ENCODE data around the gene PEX1. TPM values are rescaled to one million over a fixed set of nuclear protein-coding genes. Genes with fewer than 3 reads are reported as not detected.
A peak's percentile ranks its signal among the peaks of the same experiment; 100 is the strongest.

The PEX1 gene
- total and polyA plus RNA-seq, 2 of the 13 experiments (the other 11 are each of a cell fraction or from before 2014, with no cell fraction given), result 16.6 to 22.4 TPM

DNA sequence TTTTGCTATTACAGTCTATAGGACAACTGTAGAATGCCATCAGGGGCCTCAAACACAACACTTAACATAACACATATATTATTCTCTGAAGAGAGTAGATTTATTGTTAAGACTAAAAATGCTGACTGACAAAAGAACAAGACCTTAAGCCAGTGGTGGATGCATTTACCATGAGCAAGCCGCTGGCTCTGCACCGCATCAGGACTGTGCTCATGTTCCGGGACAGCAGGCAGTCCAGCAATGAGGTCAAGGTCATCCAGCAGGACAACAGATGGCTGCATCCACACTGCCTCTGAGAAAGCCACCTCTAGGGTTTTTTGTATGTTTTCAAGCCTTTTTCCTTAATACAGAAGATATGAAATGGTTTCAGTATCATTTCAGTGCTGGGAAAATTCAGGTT, 23.8 kb downstream of the PEX1 start (continued):
- TF ChIP-seq, protein P1, sequence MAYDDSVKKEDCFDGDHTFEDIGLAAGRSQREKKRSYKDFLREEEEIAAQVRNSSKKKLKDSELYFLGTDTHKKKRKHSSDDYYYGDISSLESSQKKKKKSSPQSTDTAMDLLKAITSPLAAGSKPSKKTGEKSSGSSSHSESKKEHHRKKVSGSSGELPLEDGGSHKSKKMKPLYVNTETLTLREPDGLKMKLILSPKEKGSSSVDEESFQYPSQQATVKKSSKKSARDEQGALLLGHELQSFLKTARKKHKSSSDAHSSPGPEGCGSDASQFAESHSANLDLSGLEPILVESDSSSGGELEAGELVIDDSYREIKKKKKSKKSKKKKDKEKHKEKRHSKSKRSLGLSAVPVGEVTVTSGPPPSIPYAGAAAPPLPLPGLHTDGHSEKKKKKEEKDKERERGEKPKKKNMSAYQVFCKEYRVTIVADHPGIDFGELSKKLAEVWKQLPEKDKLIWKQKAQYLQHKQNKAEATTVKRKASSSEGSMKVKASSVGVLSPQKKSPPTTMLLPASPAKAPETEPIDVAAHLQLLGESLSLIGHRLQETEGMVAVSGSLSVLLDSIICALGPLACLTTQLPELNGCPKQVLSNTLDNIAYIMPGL (CRISPR knock-in tag; IDR thresholded peaks at IDR 0.05; ENCODE audit: borderline replicate concordance in 1 of 2, low read depth in 1 of 2), result no peak
- TF ChIP-seq RXRB (CRISPR knock-in tag; IDR thresholded peaks at IDR 0.05; ENCODE audit: borderline replicate concordance) (peak; percentile 72), NR2C2 (CRISPR knock-in tag; IDR thresholded peaks at IDR 0.05; ENCODE audit: borderline replicate concordance) (peak; percentile 44; the same call in 1 of the 2 replicates), ZNF3 (CRISPR knock-in tag; IDR thresholded peaks at IDR 0.05) (no peak), RARA (CRISPR knock-in tag; IDR thresholded peaks at IDR 0.05) (peak; percentile 52; the same call in 1 of the 2 replicates), AKNA (CRISPR knock-in tag; IDR thresholded peaks at IDR 0.05; ENCODE audit: borderline replicate concordance) (no peak), HMGA1 (CRISPR knock-in tag; conservative IDR thresholded peaks at IDR 0.05) (no peak), NFE2L2 (IDR thresholded peaks at IDR 0.05; ENCODE audit: low read length) (no peak), ZNF510 (CRISPR knock-in tag; IDR thresholded peaks at IDR 0.05; ENCODE audit: low read depth) (no peak), ZNF547 (CRISPR knock-in tag; IDR thresholded peaks at IDR 0.05) (no peak), SNRNP70 (IDR thresholded peaks at IDR 0.05; ENCODE audit: low read depth, low read length) (no peak), HOXA9 (CRISPR knock-in tag; IDR thresholded peaks at IDR 0.05; ENCODE audit: borderline replicate concordance) (no peak), ZNF546 (CRISPR knock-in tag; conservative IDR thresholded peaks at IDR 0.05) (no peak), NFATC3 (CRISPR knock-in tag; IDR thresholded peaks at IDR 0.05) (no peak), DDIT3 (CRISPR knock-in tag; IDR thresholded peaks at IDR 0.05) (no peak), KLF15 (CRISPR knock-in tag; IDR thresholded peaks at IDR 0.05; ENCODE audit: borderline replicate concordance) (no peak), ZMAT3 (CRISPR knock-in tag; conservative IDR thresholded peaks at IDR 0.05) (no peak), ZNF816 (CRISPR knock-in tag; IDR thresholded peaks at IDR 0.05; ENCODE audit: borderline replicate concordance) (no peak), ATF7 (IDR thresholded peaks at IDR 0.05) (no peak), ATF7 (CRISPR knock-in tag; IDR thresholded peaks at IDR 0.05) (no peak), FOXO1 (CRISPR knock-in tag; IDR thresholded peaks at IDR 0.05) (0 out of 2 replicates have a peak, but pooled peaks have one; percentile 59), ZEB1 (IDR thresholded peaks at IDR 0.05; ENCODE audit: insufficient replicate concordance, low read depth) (no peak)
